Ishikawa (cell line): Measurements from ENCODE around the gene SYT8.

Source experiments
- CEBPB ChIP-seq: IDR thresholded peaks from 2 replicates; pipeline ENCODE4 v1.6.1; 2012
- CREB1 ChIP-seq: IDR thresholded peaks from 2 replicates; pipeline ENCODE4 v1.6.1; 2012; ENCODE audit warnings: low read depth
- EGR1 ChIP-seq: IDR thresholded peaks from 2 replicates; pipeline ENCODE4 v1.6.1; 2012
- EP300 ChIP-seq: IDR thresholded peaks from 2 replicates; pipeline ENCODE4 v1.6.1; 2012; ENCODE audit warnings: borderline replicate concordance
- FOXM1 ChIP-seq: IDR thresholded peaks from 2 replicates; pipeline ENCODE4 v1.6.1; 2012; ENCODE audit warnings: low read depth, borderline replicate concordance
- MAX ChIP-seq: IDR thresholded peaks from 2 replicates; pipeline ENCODE4 v1.6.1; 2012
- NFIC ChIP-seq: IDR thresholded peaks from 2 replicates; pipeline ENCODE4 v1.6.1; 2012
- RAD21 ChIP-seq: IDR thresholded peaks from 2 replicates; pipeline ENCODE4 v1.6.1; 2012; ENCODE audit warnings: low read depth
- REST ChIP-seq: IDR thresholded peaks from 2 replicates; pipeline ENCODE4 v1.6.1; 2012; ENCODE audit warnings: low read depth, mild to moderate bottlenecking
- TAF1 ChIP-seq: IDR thresholded peaks from 2 replicates; pipeline ENCODE4 v1.6.1; 2012; ENCODE audit warnings: low read depth, mild to moderate bottlenecking
- TCF12 ChIP-seq: IDR thresholded peaks from 2 replicates; pipeline ENCODE4 v1.6.1; 2012; ENCODE audit warnings: low read depth
- TEAD4 ChIP-seq: IDR thresholded peaks from 2 replicates; pipeline ENCODE4 v1.6.1; 2012
- USF1 ChIP-seq: IDR thresholded peaks from 2 replicates; pipeline ENCODE4 v1.6.1; 2012
- YY1 ChIP-seq: IDR thresholded peaks from 2 replicates; pipeline ENCODE4 v1.6.1; 2012; ENCODE audit warnings: low read depth
- ZBTB7A ChIP-seq: IDR thresholded peaks from 2 replicates; pipeline ENCODE4 v1.6.1; 2012; ENCODE audit warnings: low read depth

SYT8 gene

DNA sequence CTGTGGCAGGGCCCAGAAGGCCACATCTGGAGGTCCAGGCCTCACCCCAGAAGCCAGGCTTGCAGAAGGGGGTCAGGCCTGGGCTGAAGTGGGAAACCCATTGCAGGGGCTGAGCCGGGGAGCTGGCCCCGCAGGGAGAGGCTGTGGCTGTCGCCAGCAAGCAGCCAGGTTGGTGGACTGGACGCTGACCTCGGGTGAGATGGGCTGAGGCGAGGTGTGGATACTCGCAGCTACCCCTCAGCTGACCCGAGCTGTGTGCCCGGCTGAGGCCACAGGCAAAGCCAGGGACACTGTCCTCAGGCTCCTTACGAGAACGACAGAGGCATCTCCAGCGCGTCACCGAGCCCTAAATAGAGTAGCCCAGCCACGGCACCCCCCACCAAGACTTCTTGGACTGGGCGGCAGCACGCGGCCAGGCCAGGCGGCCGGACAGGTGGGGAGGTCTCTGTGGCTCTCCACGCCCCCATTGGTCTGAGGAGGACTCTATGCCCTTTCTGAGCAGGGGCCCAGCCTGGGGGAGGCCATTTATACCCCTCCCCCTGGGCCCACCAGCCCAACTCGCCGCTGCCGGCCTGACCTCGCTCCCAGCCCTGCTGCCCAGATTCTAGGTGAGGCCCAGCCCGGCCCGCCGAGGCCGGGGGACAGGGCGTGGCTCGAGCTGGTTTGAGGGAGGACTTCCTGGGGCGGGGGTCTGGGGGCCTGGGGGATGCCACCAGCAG, 3.8 kb downstream of the SYT8 start, which contains the start of gene TNNI2:
TNNI2 (plus strand) TSS at position 556 of the 719 bp plus-strand sequence. CDS start 716 bp downstream, outside the sequence.
- no peak for TF ChIP-seq RAD21
- no peak for TF ChIP-seq FOXM1
- no peak for TF ChIP-seq REST
- TF ChIP-seq NFIC: no peak
- TF ChIP-seq TAF1: no peak
- no peak for TF ChIP-seq TEAD4
- no peak for TF ChIP-seq YY1

- TF ChIP-seq REST (no peak), FOXM1 (no peak), TCF12 (no peak), EGR1 (no peak), CREB1 (no peak), ZBTB7A (no peak), MAX (no peak), CEBPB (no peak), EP300 (no peak), TAF1 (no peak), USF1 (no peak), NFIC (no peak), YY1 (no peak), TEAD4 (no peak), RAD21 (no peak)
Observed at GRCh38 chr11:1839204-1839923, 4.6 kb downstream of the SYT8 start.

DNA sequence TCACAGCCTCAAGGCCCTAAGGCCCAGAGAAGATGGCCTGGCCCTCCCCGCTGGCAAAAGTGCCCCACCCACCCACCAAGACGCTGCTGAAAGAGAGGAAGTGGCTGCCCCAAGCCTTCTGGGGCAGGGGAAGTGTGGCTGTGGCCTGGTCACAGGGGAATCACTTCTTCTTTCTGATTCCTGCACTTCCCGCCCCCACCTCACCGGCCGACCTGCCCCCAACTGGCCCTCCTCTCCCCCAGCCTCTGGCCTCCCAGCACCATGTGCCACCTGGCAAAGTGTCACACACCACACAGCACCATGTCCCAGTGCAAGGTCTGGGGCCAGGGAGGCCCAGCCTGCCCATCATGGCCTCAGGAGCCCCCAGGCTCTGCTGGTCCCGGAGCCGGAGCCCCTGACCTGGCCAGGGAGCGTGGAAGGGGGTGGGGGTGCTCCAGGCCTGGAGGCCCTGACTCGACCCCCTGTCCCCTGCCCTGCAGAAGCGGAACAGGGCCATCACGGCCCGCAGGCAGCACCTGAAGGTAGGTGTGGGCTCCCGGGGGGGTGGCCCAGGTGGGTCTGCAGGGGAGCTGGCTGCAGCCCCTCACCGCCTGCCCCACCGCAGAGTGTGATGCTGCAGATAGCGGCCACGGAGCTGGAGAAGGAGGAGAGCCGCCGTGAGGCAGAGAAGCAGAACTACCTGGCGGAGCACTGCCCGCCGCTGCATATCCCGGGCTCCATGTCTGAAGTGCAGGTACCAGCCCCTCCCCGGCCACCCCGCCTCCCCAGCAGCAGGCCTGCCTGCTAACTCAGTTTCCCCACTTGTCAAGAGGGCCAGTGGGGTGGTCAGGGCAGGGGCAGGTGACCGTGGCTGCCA, 5.4 kb downstream of the SYT8 start:
- TF ChIP-seq NFIC (no peak), FOXM1 (no peak), CEBPB (no peak), MAX (no peak), RAD21 (no peak), ZBTB7A (no peak), REST (no peak), EP300 (no peak), TEAD4 (no peak), TCF12 (no peak), YY1 (no peak), CREB1 (no peak), EGR1 (no peak), TAF1 (no peak), USF1 (no peak)
